ENCODE data around the gene RPE. TPM values are rescaled to one million over a fixed set of nuclear protein-coding genes. Genes with fewer than 3 reads are reported as not detected.

The RPE gene
- 36.5 TPM for polyA plus RNA-seq (2013, experiment 1 of 2)
- 35.9 TPM for polyA plus RNA-seq (2013, experiment 2 of 2)

DNA sequence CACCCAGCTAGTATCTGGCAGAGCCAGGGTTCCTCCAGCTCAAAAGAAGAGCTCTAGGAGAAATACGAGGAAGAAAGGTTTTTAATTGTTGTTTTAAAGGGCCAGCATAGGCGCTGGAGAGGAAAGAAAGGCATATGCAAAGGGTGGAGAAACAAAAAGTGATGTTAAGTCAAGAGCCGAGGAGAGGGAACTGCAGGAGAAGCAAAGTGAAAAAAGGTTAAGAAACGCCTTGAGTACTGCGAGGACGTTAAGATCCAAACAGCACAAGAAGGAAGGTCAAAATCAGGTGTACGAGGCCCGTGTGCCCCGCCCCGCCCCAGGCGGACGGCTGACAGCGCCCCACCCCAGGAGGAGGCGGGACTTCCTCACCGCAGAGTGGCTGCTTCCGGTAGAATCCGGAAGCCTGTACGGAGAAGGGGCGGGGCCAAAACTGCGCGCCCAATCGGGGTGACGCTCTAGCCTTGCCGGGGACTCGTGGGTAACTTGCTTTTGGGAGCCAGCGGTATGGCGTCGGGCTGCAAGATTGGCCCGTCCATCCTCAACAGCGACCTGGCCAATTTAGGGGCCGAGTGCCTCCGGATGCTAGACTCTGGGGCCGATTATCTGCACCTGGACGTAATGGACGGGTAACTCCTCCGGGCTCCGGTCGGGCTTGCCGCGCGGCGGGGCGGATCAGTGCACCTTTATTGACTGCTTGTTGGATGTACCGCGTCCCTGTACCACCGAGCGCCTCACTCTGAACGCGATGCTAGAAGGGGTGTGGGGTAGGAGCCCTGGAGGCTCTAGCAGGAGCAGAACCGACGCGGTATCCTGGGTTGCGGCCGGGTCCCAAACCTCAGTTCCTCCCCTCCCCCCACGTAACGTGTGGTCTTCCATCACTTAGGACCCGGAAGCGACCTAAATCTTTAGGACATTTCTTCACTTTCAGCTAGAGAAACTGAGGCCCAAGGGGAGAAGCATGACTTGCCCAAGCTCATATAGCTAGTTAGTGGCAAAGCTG, at the start of gene RPE:
Gene RPE, plus strand, starts transcription at position 481 of the 1,000 bp plus-strand sequence. Its CDS starts 24 bp downstream, at position 505.
- H4K5ac ChIP-seq (ENCODE audit: low read length) = peak within 1 kb of the TSS; percentile 65
- peaks cover 8% of the 10 kb centered on the region for H3K79me1 ChIP-seq (ENCODE audit: low read length)
- no peak within 1 kb of the TSS for H3K4ac ChIP-seq (ENCODE audit: low read depth, low read length)
- peaks cover 2% of the 10 kb centered on the region for H3K4me1 ChIP-seq (ENCODE audit: control insufficient read depth, low read depth, low read length)
- peak within 1 kb of the TSS; percentile 99 for H3K56ac ChIP-seq (ENCODE audit: low read length)
- H3K18ac ChIP-seq (ENCODE audit: low read length) = peak within 1 kb of the TSS; percentile 60
- H3K4me3 ChIP-seq (ENCODE audit: low read length) = peak within 1 kb of the TSS; percentile 98
- H3K27ac ChIP-seq (ENCODE audit: low read depth, low read length) = peak within 1 kb of the TSS; percentile 33
- no peaks in the 10 kb centered on the region for H3K27me3 ChIP-seq (ENCODE audit: insufficient read depth, low read length, poor library complexity)
- no peak within 1 kb of the TSS for H4K8ac ChIP-seq (ENCODE audit: low read depth, low read length)
- H3K79me2 ChIP-seq (ENCODE audit: control insufficient read depth, insufficient read depth, low read length) = peaks cover 45% of the 10 kb centered on the region
- DNase-seq = peak; percentile 97
- H2BK5ac ChIP-seq (ENCODE audit: low read length) = no peak within 1 kb of the TSS
- no CpG with 5 or more reads among the region's 58 CpGs for WGBS (ENCODE audit: extremely low coverage, insufficient coverage, low lambda C conversion rate)
- H3K23ac ChIP-seq (ENCODE audit: low read length) = no peak within 1 kb of the TSS
- H2BK120ac ChIP-seq (ENCODE audit: low read depth, low read length) = no peak within 1 kb of the TSS
- peak within 1 kb of the TSS; percentile 99 for H3K4me2 ChIP-seq (ENCODE audit: low read length)
- no peaks in the 10 kb centered on the region for H3K36me3 ChIP-seq (ENCODE audit: control insufficient read depth, insufficient read depth, low read length)
- peak within 1 kb of the TSS; percentile 91 for H3K9ac ChIP-seq (ENCODE audit: low read length)
- H2BK15ac ChIP-seq (replicated peaks; ENCODE audit: low read depth) = peak within 1 kb of the TSS; percentile 37
- peak within 1 kb of the TSS; percentile 73 for H2AK5ac ChIP-seq (ENCODE audit: low read length)

DNA sequence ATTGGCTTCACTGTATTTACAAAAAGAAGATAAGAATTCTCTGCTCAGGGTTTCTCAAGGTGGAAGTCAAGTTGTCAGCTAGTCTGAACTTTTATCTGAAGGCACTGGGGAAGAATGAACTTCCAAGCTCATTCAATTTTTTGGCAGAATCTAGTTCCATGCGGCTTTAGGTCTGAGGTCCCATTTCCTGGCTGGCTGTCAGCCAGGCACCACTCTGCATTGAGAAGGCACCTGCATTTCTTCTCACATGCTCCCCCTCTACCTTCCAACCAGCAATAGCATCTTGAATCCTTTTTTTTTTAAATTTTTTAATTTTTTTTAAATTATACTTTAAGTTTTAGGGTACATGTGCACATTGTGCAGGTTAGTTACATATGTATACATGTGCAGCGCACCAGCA, 46.2 kb upstream of the RPE start:
- no peak overlapping the region for H3K27ac ChIP-seq (ENCODE audit: low read depth, low read length)
- H3K23ac ChIP-seq (ENCODE audit: low read length) = no peak overlapping the region

DNA sequence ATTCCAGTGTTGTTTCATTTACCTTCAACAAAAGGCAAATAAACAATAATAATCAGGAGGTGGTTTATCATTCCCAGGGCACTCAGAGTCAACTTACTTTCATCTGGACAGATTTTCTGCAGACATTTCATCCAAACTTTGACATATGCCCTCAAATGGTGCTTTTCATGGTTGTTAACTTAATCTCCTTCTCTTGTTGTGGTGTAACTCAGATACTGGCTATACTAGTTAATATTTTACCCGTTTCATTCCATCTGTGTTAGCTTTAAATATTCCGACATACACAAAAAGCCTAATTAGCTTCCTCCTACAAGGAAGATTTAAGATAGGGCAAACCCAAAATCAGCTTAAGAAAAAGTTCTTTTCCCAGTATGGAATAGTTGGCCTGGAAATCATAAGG, 44.4 kb upstream of the RPE start:
- Histone ChIP-seq H3K23ac (ENCODE audit: low read length) (no peak overlapping the region), H2BK15ac (replicated peaks; ENCODE audit: low read depth) (no peak overlapping the region), H3K27ac (ENCODE audit: low read depth, low read length) (no peak overlapping the region), H3K79me1 (ENCODE audit: low read length) (no peaks in the 10 kb centered on the region), H3K27me3 (ENCODE audit: insufficient read depth, low read length, poor library complexity) (no peaks in the 10 kb centered on the region), H3K4me1 (ENCODE audit: control insufficient read depth, low read depth, low read length) (no peaks in the 10 kb centered on the region), H3K4me3 (ENCODE audit: low read length) (no peak overlapping the region), H2BK5ac (ENCODE audit: low read length) (no peak overlapping the region), H3K56ac (ENCODE audit: low read length) (no peak overlapping the region), H2BK120ac (ENCODE audit: low read depth, low read length) (no peak overlapping the region), H3K79me2 (ENCODE audit: control insufficient read depth, insufficient read depth, low read length) (no peaks in the 10 kb centered on the region), H3K4ac (ENCODE audit: low read depth, low read length) (no peak overlapping the region), H2AK5ac (ENCODE audit: low read length) (no peak overlapping the region), H4K8ac (ENCODE audit: low read depth, low read length) (no peak overlapping the region), H3K9ac (ENCODE audit: low read length) (no peak overlapping the region), H3K4me2 (ENCODE audit: low read length) (no peak overlapping the region), H3K36me3 (ENCODE audit: control insufficient read depth, insufficient read depth, low read length) (no peaks in the 10 kb centered on the region), H4K5ac (ENCODE audit: low read length) (no peak overlapping the region), H3K18ac (ENCODE audit: low read length) (no peak overlapping the region)
- DNase-seq = no peak
- WGBS (ENCODE audit: extremely low coverage, insufficient coverage, low lambda C conversion rate) = no CpG with 5 or more reads among the region's 2 CpGs

More for the DNA sequence above, 46.2 kb upstream of the RPE start:
- H3K4me2 ChIP-seq (ENCODE audit: low read length) = no peak overlapping the region
- no peak overlapping the region for H3K9ac ChIP-seq (ENCODE audit: low read length)
- no peaks in the 10 kb centered on the region for H3K79me2 ChIP-seq (ENCODE audit: control insufficient read depth, insufficient read depth, low read length)
- no peaks in the 10 kb centered on the region for H3K36me3 ChIP-seq (ENCODE audit: control insufficient read depth, insufficient read depth, low read length)
- H3K4me1 ChIP-seq (ENCODE audit: control insufficient read depth, low read depth, low read length) = no peaks in the 10 kb centered on the region
- H3K56ac ChIP-seq (ENCODE audit: low read length) = no peak overlapping the region
- no peak overlapping the region for H4K5ac ChIP-seq (ENCODE audit: low read length)
- no peak overlapping the region for H2BK5ac ChIP-seq (ENCODE audit: low read length)
- no peak overlapping the region for H2AK5ac ChIP-seq (ENCODE audit: low read length)
- H3K4ac ChIP-seq (ENCODE audit: low read depth, low read length) = no peak overlapping the region
- no CpG with 5 or more reads among the region's 2 CpGs for WGBS (ENCODE audit: extremely low coverage, insufficient coverage, low lambda C conversion rate)
- no peaks in the 10 kb centered on the region for H3K27me3 ChIP-seq (ENCODE audit: insufficient read depth, low read length, poor library complexity)
- H3K79me1 ChIP-seq (ENCODE audit: low read length) = no peaks in the 10 kb centered on the region
- no peak for DNase-seq
- no peak overlapping the region for H2BK15ac ChIP-seq (replicated peaks; ENCODE audit: low read depth)
- H2BK120ac ChIP-seq (ENCODE audit: low read depth, low read length) = no peak overlapping the region
- no peak overlapping the region for H3K4me3 ChIP-seq (ENCODE audit: low read length)
- H4K8ac ChIP-seq (ENCODE audit: low read depth, low read length) = no peak overlapping the region
- no peak overlapping the region for H3K18ac ChIP-seq (ENCODE audit: low read length)

DNA sequence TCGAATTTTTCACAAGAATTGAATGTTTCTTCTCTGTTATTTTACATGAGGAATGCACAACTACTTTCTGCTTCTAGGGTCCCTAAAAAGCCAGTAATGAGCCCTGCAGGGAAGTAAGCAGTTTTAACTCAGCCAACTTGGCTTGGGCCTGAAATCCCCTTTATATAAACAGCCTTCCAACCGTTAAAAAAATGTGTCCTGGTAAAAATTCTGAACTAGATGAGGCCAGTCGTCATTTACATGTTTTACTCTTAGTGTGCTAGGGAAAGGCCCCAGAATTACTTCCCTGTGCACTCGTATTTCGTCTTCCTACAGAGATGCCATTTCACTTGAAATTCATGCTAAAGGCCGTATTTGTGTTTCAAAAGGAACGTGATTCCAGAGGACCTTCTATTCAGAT, 42.4 kb upstream of the RPE start:
- Histone ChIP-seq H2AK5ac (ENCODE audit: low read length) (no peak overlapping the region), H3K23ac (ENCODE audit: low read length) (no peak overlapping the region), H3K56ac (ENCODE audit: low read length) (no peak overlapping the region), H3K36me3 (ENCODE audit: control insufficient read depth, insufficient read depth, low read length) (no peaks in the 10 kb centered on the region), H3K27ac (ENCODE audit: low read depth, low read length) (no peak overlapping the region), H4K8ac (ENCODE audit: low read depth, low read length) (no peak overlapping the region), H4K5ac (ENCODE audit: low read length) (no peak overlapping the region), H3K79me1 (ENCODE audit: low read length) (no peaks in the 10 kb centered on the region), H3K79me2 (ENCODE audit: control insufficient read depth, insufficient read depth, low read length) (no peaks in the 10 kb centered on the region), H3K4me1 (ENCODE audit: control insufficient read depth, low read depth, low read length) (no peaks in the 10 kb centered on the region), H3K4me3 (ENCODE audit: low read length) (no peak overlapping the region), H3K9ac (ENCODE audit: low read length) (no peak overlapping the region), H2BK5ac (ENCODE audit: low read length) (no peak overlapping the region), H3K18ac (ENCODE audit: low read length) (peak overlapping the region; percentile 28), H3K4me2 (ENCODE audit: low read length) (no peak overlapping the region), H2BK120ac (ENCODE audit: low read depth, low read length) (no peak overlapping the region), H3K27me3 (ENCODE audit: insufficient read depth, low read length, poor library complexity) (no peaks in the 10 kb centered on the region), H3K4ac (ENCODE audit: low read depth, low read length) (no peak overlapping the region), H2BK15ac (replicated peaks; ENCODE audit: low read depth) (no peak overlapping the region)
- DNase-seq = no peak
- no CpG with 5 or more reads among the region's 7 CpGs for WGBS (ENCODE audit: extremely low coverage, insufficient coverage, low lambda C conversion rate)

DNA sequence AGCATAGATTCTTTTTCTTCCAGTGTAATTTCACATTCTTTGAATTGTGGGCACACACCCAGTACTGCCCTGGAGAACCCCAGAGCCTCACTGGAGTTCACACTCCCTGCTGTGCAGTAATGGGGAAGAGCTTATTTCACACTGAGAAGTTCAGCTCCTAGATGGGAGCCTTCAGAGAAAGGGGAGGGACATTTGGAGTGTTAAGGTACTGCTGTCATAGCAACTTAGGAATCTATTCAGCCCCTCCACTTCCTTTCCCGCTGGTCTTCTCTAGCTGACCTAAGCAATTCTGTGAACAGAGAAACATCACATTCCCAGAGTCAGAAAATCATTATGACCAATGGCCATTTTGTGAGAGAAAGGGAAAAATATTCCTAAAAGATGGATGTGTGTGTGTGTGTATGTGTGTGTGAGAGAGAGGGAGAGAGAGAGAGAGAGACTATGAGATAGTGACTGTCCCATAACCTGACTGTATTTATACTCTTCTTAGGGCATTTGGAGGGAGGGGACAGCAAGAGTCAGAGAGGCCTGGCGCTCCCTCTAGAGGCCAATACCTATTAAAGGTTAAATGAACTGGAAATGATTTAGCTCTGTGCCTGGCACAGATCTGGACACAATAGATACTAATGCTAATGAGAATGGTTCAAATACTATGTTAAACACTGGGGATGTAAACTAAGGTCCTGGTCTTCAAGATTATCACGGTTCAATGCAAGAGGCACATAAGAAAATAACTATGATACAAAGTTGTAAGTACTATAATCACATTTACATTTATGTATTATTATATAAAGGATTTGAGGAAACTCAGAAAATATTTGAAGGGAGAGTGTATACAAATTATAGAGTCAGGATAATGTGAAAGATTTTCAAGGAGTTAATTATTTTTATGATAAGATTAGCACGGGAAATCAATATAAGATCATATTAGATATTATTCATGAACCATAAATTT, 41.5 kb upstream of the RPE start:
- Histone ChIP-seq H3K4ac (ENCODE audit: low read depth, low read length) (no peak overlapping the region), H2BK5ac (ENCODE audit: low read length) (no peak overlapping the region), H3K23ac (ENCODE audit: low read length) (no peak overlapping the region), H3K56ac (ENCODE audit: low read length) (no peak overlapping the region), H3K4me1 (ENCODE audit: control insufficient read depth, low read depth, low read length) (no peaks in the 10 kb centered on the region), H3K27me3 (ENCODE audit: insufficient read depth, low read length, poor library complexity) (no peaks in the 10 kb centered on the region), H2AK5ac (ENCODE audit: low read length) (no peak overlapping the region), H3K4me2 (ENCODE audit: low read length) (no peak overlapping the region), H3K9ac (ENCODE audit: low read length) (no peak overlapping the region), H3K79me2 (ENCODE audit: control insufficient read depth, insufficient read depth, low read length) (no peaks in the 10 kb centered on the region), H3K18ac (ENCODE audit: low read length) (no peak overlapping the region), H2BK15ac (replicated peaks; ENCODE audit: low read depth) (no peak overlapping the region), H3K4me3 (ENCODE audit: low read length) (no peak overlapping the region), H3K79me1 (ENCODE audit: low read length) (no peaks in the 10 kb centered on the region), H4K8ac (ENCODE audit: low read depth, low read length) (no peak overlapping the region), H3K27ac (ENCODE audit: low read depth, low read length) (no peak overlapping the region), H3K36me3 (ENCODE audit: control insufficient read depth, insufficient read depth, low read length) (no peaks in the 10 kb centered on the region), H2BK120ac (ENCODE audit: low read depth, low read length) (no peak overlapping the region), H4K5ac (ENCODE audit: low read length) (no peak overlapping the region)
- DNase-seq = peak; percentile 97
- no CpG with 5 or more reads among the region's 4 CpGs for WGBS (ENCODE audit: extremely low coverage, insufficient coverage, low lambda C conversion rate)

All from mesendoderm (in vitro differentiated cells).